Nephron (organoid): ENCODE measurements around the gene AKR1B1.

Experiments used
- H3K27ac Mint-ChIP-seq, 3 experiments: 2 replicates each; pipeline ENCODE4 v1.8.0; 2020; ENCODE audit warnings: mixed read lengths in 3 of 3, mild to moderate bottlenecking in 2 of 3, moderate library complexity in 1 of 3
- H3K27me3 Mint-ChIP-seq: 2 replicates; pipeline ENCODE4 v1.8.0; 2021; ENCODE audit warnings: low read depth, mild to moderate bottlenecking, moderate library complexity, mixed read lengths
- H3K36me3 Mint-ChIP-seq: 2 replicates; pipeline ENCODE4 v1.8.0; 2020; ENCODE audit warnings: low read depth, mixed read lengths
- H3K4me1 Mint-ChIP-seq: 2 replicates; pipeline ENCODE4 v1.8.0; 2020; ENCODE audit warnings: mixed read lengths
- H3K4me3 Mint-ChIP-seq, 3 experiments: 2 replicates each; pipeline ENCODE4 v1.8.0; 2020; ENCODE audit warnings: mild to moderate bottlenecking in 3 of 3, mixed read lengths in 3 of 3, moderate library complexity in 2 of 3
- H3K9me3 Mint-ChIP-seq: 2 replicates; pipeline ENCODE4 v1.8.0; 2020; ENCODE audit warnings: mixed read lengths
- CTCF ChIP-seq, 3 experiments: fragments of 200-600 bp; sonication (generic); IDR thresholded peaks; one replicate each; pipeline ENCODE4 v1.5.0; 2021; ENCODE audit warnings: antibody characterized with exemption in 3 of 3; ENCODE audit not compliant: unreplicated experiment in 3 of 3

Gene AKR1B1

GRCh38 chr7:134444198-134444960, 14.5 kb downstream of the AKR1B1 start:
- peaks cover 14% of the 10 kb centered on the region for H3K4me1 Mint-ChIP-seq
- no peak overlapping the region for H3K27ac Mint-ChIP-seq
- peaks cover 78% of the 10 kb centered on the region for H3K36me3 Mint-ChIP-seq
- no peak for TF ChIP-seq CTCF (IDR thresholded peaks at IDR 0.05; ENCODE audit: unreplicated experiment in 3 of 3)
- H3K4me3 Mint-ChIP-seq = no peak overlapping the region
- H3K27me3 Mint-ChIP-seq = no peaks in the 10 kb centered on the region
- peaks cover 4% of the 10 kb centered on the region for H3K9me3 Mint-ChIP-seq

- H3K27ac Mint-ChIP-seq = peak overlapping the region in 1 of 3 experiments; percentile 13
- H3K36me3 Mint-ChIP-seq = peaks cover 77% of the 10 kb centered on the region
- H3K4me3 Mint-ChIP-seq = no peak overlapping the region
- no peaks in the 10 kb centered on the region for H3K27me3 Mint-ChIP-seq
- no peak for TF ChIP-seq CTCF (IDR thresholded peaks at IDR 0.05; ENCODE audit: unreplicated experiment in 3 of 3)
- peaks cover 14% of the 10 kb centered on the region for H3K4me1 Mint-ChIP-seq
- H3K9me3 Mint-ChIP-seq = peaks cover 10% of the 10 kb centered on the region
These were observed 15.4 kb downstream of the AKR1B1 start for GRCh38 chr7:134443396-134444070.

GRCh38 chr7:134442441-134443220, 16.3 kb downstream of the AKR1B1 start:
- peaks cover 14% of the 10 kb centered on the region for H3K4me1 Mint-ChIP-seq
- no peak for TF ChIP-seq CTCF (IDR thresholded peaks at IDR 0.05; ENCODE audit: unreplicated experiment in 3 of 3)
- H3K36me3 Mint-ChIP-seq = peaks cover 70% of the 10 kb centered on the region
- H3K27me3 Mint-ChIP-seq = no peaks in the 10 kb centered on the region
- no peak overlapping the region for H3K4me3 Mint-ChIP-seq
- no peak overlapping the region for H3K27ac Mint-ChIP-seq
- peaks cover 14% of the 10 kb centered on the region for H3K9me3 Mint-ChIP-seq

- Mint-ChIP-seq H3K27ac (no peak overlapping the region), H3K9me3 (peaks cover 16% of the 10 kb centered on the region), H3K36me3 (peaks cover 61% of the 10 kb centered on the region), H3K4me3 (no peak overlapping the region), H3K4me1 (peaks cover 14% of the 10 kb centered on the region), H3K27me3 (no peaks in the 10 kb centered on the region)
- no peak for TF ChIP-seq CTCF (IDR thresholded peaks at IDR 0.05; ENCODE audit: unreplicated experiment in 3 of 3)
These were observed 17.6 kb downstream of the AKR1B1 start for GRCh38 chr7:134441264-134441663.

- H3K36me3 Mint-ChIP-seq = peaks cover 58% of the 10 kb centered on the region
- TF ChIP-seq CTCF (IDR thresholded peaks at IDR 0.05; ENCODE audit: unreplicated experiment in 3 of 3) = no peak
- H3K4me3 Mint-ChIP-seq = no peak overlapping the region
- H3K4me1 Mint-ChIP-seq = peaks cover 14% of the 10 kb centered on the region
- H3K9me3 Mint-ChIP-seq = peaks cover 16% of the 10 kb centered on the region
- H3K27ac Mint-ChIP-seq = no peak overlapping the region
- no peaks in the 10 kb centered on the region for H3K27me3 Mint-ChIP-seq
These were observed 18.4 kb downstream of the AKR1B1 start for GRCh38 chr7:134440476-134440875.
